Liver (tissue), 9 donors: ENCODE results near the gene PAK4. TPM values are rescaled to one million over a fixed set of nuclear protein-coding genes. Genes with fewer than 3 reads are reported as not detected.

ENCODE experiments used
- DNase-seq: peaks from one replicate; pipeline ENCODE4 v3.0.0-alpha.2; 2017; ENCODE audit warnings: low spot score
- H3K27ac ChIP-seq, 2 donors: one replicate each; pipeline ENCODE4 v1.7.0; 2013; ENCODE audit warnings: inconsistent platforms in 2 of 2, low read length in 2 of 2, control low read depth in 1 of 2, low read depth in 1 of 2, mild to moderate bottlenecking in 1 of 2
- H3K27me3 ChIP-seq, 4 donors: one replicate each; pipeline versions ENCODE4 v1.6.1 to v1.7.0; 2013; ENCODE audit warnings: low read length in 3 of 4, inconsistent platforms in 1 of 4, mild to moderate bottlenecking in 1 of 4, moderate library complexity in 1 of 4; ENCODE audit not compliant: control insufficient read depth in 4 of 4, insufficient read depth in 4 of 4
- H3K36me3 ChIP-seq, 4 donors: one replicate each; pipeline versions ENCODE4 v1.6.1 to v1.7.0; 2013; ENCODE audit warnings: low read length in 3 of 4, mild to moderate bottlenecking in 3 of 4, low read depth in 1 of 4, moderate library complexity in 1 of 4; ENCODE audit not compliant: control insufficient read depth in 4 of 4, insufficient read depth in 3 of 4
- H3K4me1 ChIP-seq, 4 donors: one replicate each; pipeline versions ENCODE4 v1.6.1 to v1.7.0; 2013; ENCODE audit warnings: low read length in 3 of 4, mild to moderate bottlenecking in 3 of 4, moderate library complexity in 1 of 4; ENCODE audit not compliant: control insufficient read depth in 4 of 4, insufficient read depth in 4 of 4
- H3K4me3 ChIP-seq, 3 donors: one replicate each; pipeline versions ENCODE4 v1.6.1 to v1.7.0; 2013; ENCODE audit warnings: low read length in 3 of 3, control low read depth in 1 of 3, low read depth in 1 of 3, mild to moderate bottlenecking in 1 of 3
- H3K9ac ChIP-seq, 2 donors: one replicate each; pipeline ENCODE4 v1.7.0; 2013; ENCODE audit warnings: low read length in 2 of 2, mild to moderate bottlenecking in 2 of 2, moderate library complexity in 2 of 2, control low read depth in 1 of 2, low read depth in 1 of 2
- H3K9me3 ChIP-seq, 4 donors: one replicate each; pipeline versions ENCODE4 v1.6.1 to v1.7.0; 2013; ENCODE audit warnings: low read length in 3 of 4; ENCODE audit not compliant: control insufficient read depth in 4 of 4
- FOXA1 ChIP-seq: IDR thresholded peaks from 2 replicates; pipeline ENCODE4 v1.6.1; 2016; ENCODE audit warnings: antibody characterized with exemption
- GABPA ChIP-seq, 2 donors: IDR thresholded peaks in 1 of 2; conservative IDR thresholded peaks in 1 of 2; 2 replicates each; pipeline ENCODE4 v1.6.1; 2016; ENCODE audit warnings: antibody characterized with exemption in 2 of 2, mild to moderate bottlenecking in 1 of 2, moderate library complexity in 1 of 2
- HNF4A ChIP-seq, 2 donors: conservative IDR thresholded peaks; 2 replicates each; pipeline ENCODE4 v1.6.1; 2016; ENCODE audit warnings: antibody characterized with exemption in 2 of 2, mild to moderate bottlenecking in 2 of 2
- HNF4G ChIP-seq: IDR thresholded peaks from 2 replicates; pipeline ENCODE4 v1.6.1; 2016; ENCODE audit warnings: antibody characterized with exemption
- JUND ChIP-seq, 2 donors: IDR thresholded peaks; 2 replicates each; pipeline ENCODE4 v1.6.1; 2016; ENCODE audit warnings: antibody characterized with exemption in 2 of 2
- RAD21 ChIP-seq, 2 donors: IDR thresholded peaks; 2 replicates each; pipeline ENCODE4 v1.6.1; 2016; ENCODE audit warnings: antibody characterized with exemption in 2 of 2, mild to moderate bottlenecking in 2 of 2
- REST ChIP-seq: IDR thresholded peaks from 2 replicates; pipeline ENCODE4 v1.6.1; 2016; ENCODE audit warnings: antibody characterized with exemption, mild to moderate bottlenecking
- RXRA ChIP-seq, 2 donors: IDR thresholded peaks; 2 replicates each; pipeline ENCODE4 v1.6.1; 2017 to 2018; ENCODE audit warnings: antibody characterized with exemption in 2 of 2, mild to moderate bottlenecking in 1 of 2
- SP1 ChIP-seq: IDR thresholded peaks from 2 replicates; pipeline ENCODE4 v1.6.1; 2018; ENCODE audit warnings: antibody characterized with exemption, mild to moderate bottlenecking
- TAF1 ChIP-seq: conservative IDR thresholded peaks from 2 replicates; pipeline ENCODE4 v1.6.1; 2016; ENCODE audit warnings: antibody characterized with exemption, mild to moderate bottlenecking
- YY1 ChIP-seq: IDR thresholded peaks from 2 replicates; pipeline ENCODE4 v1.6.1; 2016; ENCODE audit warnings: antibody characterized with exemption, mild to moderate bottlenecking
- WGBS: extraction: QIAGEN DNeasy Blood & Tissue Kit; methylation state at CpG from one replicate; pipeline ENCODE4 v1.1.7; 2013; 5-methylcytosine and 5-hydroxymethylcytosine counted together
- polyA plus RNA-seq, 2 donors: library from polyadenylated mRNA; stranded (reverse) in 1 of 2; unstranded in 1 of 2; fragments of 200-250 nt in 1 of 2; fragments of >200 nt in 1 of 2; fragmentation: Nextera tagmentation in 1 of 2; extraction: Ambion mirVana in 1 of 2; gene quantifications; one replicate each; pipeline versions ENCODE4 v1.2.1 to v1.2.3, GENCODE V29; 2013 to 2015
- total RNA-seq, 2 donors: library from RNA; depleted of rRNA; stranded (reverse); fragments of >200 nt; gene quantifications; one replicate each; pipeline ENCODE4 v1.2.3, GENCODE V29; 2014
- TF ChIP-seq, protein P1 (sequence below): IDR thresholded peaks from 2 replicates; pipeline ENCODE4 v1.6.1; 2016; ENCODE audit warnings: antibody characterized with exemption
- TF ChIP-seq, protein P2 (sequence below): fragments of 150-350 bp; IDR thresholded peaks from 2 replicates; pipeline ENCODE4 v1.5.1; 2017; ENCODE audit warnings: improper control_type of control experiment, low read depth, low read length; ENCODE audit not compliant: missing input control
- donor health status: healthy.
- donor health status: healthy.
- donor health status: healthy.
- donor health status: healthy.
- donor health status: healthy.

Gene PAK4
- total and polyA plus RNA-seq, 4 donors: 5.4 to 16.6 (median 7.7) TPM

DNA sequence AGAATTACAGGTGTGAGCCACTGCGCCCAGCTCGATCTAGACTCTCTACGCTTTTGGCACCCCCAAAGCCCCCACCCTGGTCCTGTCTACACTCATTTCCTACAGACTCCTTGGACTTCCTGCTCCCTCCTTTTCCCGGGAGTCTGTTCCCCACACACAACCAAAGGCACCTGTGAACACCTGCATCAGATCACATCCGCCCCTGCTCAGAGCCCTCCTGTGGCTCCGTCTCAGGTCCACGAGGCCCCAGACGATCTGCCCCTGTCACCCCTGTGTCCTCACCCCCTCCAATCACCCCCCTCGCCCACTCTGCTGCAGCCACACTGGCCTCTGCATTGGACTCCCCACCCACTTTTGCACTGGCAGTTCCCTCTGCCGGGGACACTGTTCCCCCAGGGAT lies 12.4 kb upstream of the PAK4 start:
- DNase-seq: no peak
- no peak overlapping the region for H3K9ac ChIP-seq
- H3K27me3 ChIP-seq: no peaks in the 10 kb centered on the region
- H3K4me3 ChIP-seq: no peak overlapping the region
- no peaks in the 10 kb centered on the region for H3K9me3 ChIP-seq
- no peak overlapping the region for H3K27ac ChIP-seq
- 87% methylated on average over 10 of the region's 10 CpGs for WGBS
- H3K4me1 ChIP-seq: peaks cover 0 to 8% (median 4%) of the 10 kb centered on the region in 4 donors
- no peaks in the 10 kb centered on the region for H3K36me3 ChIP-seq
- no peak for TF ChIP-seq TAF1
- no peak for TF ChIP-seq YY1
- no peak for TF ChIP-seq REST
- TF ChIP-seq SP1: no peak
- no peak for TF ChIP-seq FOXA1
- TF ChIP-seq, protein P1, sequence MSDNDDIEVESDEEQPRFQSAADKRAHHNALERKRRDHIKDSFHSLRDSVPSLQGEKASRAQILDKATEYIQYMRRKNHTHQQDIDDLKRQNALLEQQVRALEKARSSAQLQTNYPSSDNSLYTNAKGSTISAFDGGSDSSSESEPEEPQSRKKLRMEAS: no peak
- TF ChIP-seq RXRA (IDR thresholded peaks at IDR 0.05): no peak
- no peak for TF ChIP-seq HNF4A (conservative IDR thresholded peaks at IDR 0.05)
- TF ChIP-seq, protein P2, sequence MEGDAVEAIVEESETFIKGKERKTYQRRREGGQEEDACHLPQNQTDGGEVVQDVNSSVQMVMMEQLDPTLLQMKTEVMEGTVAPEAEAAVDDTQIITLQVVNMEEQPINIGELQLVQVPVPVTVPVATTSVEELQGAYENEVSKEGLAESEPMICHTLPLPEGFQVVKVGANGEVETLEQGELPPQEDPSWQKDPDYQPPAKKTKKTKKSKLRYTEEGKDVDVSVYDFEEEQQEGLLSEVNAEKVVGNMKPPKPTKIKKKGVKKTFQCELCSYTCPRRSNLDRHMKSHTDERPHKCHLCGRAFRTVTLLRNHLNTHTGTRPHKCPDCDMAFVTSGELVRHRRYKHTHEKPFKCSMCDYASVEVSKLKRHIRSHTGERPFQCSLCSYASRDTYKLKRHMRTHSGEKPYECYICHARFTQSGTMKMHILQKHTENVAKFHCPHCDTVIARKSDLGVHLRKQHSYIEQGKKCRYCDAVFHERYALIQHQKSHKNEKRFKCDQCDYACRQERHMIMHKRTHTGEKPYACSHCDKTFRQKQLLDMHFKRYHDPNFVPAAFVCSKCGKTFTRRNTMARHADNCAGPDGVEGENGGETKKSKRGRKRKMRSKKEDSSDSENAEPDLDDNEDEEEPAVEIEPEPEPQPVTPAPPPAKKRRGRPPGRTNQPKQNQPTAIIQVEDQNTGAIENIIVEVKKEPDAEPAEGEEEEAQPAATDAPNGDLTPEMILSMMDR: no peak

DNA sequence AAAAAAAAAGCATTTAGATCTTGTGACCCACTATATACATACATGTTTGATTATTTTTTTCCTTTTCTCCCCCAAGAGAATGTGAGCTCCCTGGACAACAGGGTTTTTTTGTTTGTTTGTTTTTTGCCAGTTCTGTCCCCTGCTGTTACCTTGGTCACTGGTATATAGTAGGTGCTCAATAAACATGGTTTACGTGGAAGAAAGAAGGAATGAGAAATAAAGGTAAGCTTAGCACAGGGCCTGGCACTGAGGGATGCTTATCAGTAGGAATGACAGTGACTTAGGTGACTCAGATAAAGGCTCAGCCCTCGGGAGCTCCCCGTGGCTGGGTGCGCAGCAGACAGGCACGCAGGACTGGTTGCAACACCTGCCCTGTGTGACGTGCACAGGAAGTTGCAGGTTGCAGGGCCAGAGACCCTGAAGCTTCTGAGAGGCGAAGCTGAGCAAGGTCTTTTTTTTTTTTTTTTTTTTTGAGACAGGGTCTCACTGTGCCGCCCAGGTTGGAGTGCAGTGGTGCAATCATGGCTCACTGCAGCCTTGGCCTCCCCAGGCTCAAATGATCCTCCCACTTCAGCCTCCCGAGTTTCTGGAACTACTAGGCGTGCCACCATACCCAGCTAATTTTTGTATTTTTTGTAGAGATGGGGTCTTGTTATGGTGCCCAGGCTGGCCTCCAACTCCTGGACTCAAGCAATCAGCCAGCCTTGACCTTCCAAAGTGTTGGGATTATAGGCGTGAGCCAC lies 10.3 kb upstream of the PAK4 start:
- 89% methylated on average over 11 of the region's 11 CpGs for WGBS

More for the DNA sequence above, 10.3 kb upstream of the PAK4 start:
- Histone ChIP-seq H3K4me1 (peaks cover 0 to 8% (median 4%) of the 10 kb centered on the region in 4 donors), H3K4me3 (no peak overlapping the region), H3K27ac (no peak overlapping the region), H3K27me3 (no peaks in the 10 kb centered on the region), H3K9me3 (no peaks in the 10 kb centered on the region), H3K9ac (no peak overlapping the region), H3K36me3 (no peaks in the 10 kb centered on the region)
- TF ChIP-seq, protein P2: no peak
- TF ChIP-seq SP1: no peak
- TF ChIP-seq HNF4G: no peak
- TF ChIP-seq GABPA (IDR thresholded peaks at IDR 0.05 in 1 of 2, conservative IDR thresholded peaks at IDR 0.05 in 1 of 2): no peak
- no peak for TF ChIP-seq JUND (IDR thresholded peaks at IDR 0.05)
- TF ChIP-seq RAD21 (IDR thresholded peaks at IDR 0.05): no peak
- no peak for TF ChIP-seq YY1
- no peak for TF ChIP-seq TAF1
- no peak for TF ChIP-seq RXRA (IDR thresholded peaks at IDR 0.05)
- no peak for TF ChIP-seq REST
- TF ChIP-seq HNF4A (conservative IDR thresholded peaks at IDR 0.05): no peak
- DNase-seq: no peak
